ENCODE results near the gene ADCY4. TPM values are rescaled to one million over a fixed set of nuclear protein-coding genes. Genes with fewer than 3 reads are reported as not detected.

The ADCY4 gene
- total RNA-seq, 1 experiment from 2014 or later, result 1.1 TPM

DNA sequence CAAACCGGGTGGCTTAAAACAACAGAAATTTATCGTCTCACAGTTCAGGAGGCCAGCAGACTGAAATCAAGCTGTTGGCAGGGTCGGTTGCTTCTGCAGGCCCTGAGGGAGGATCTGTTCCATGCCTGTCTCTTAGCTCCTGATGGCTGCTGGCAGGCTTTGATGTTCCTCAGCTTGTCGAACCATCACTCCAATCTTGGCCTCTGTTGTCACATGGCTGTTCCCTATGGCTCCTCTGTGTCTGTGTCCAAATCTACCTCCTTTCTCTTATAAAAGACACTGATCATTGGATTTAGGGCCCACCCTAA is 47.1 kb upstream of the ADCY4 start:
- no peaks in the 10 kb centered on the region for H3K9me3 Mint-ChIP-seq
- peaks cover 23% of the 10 kb centered on the region for H3K4me1 Mint-ChIP-seq
- DNase-seq (ENCODE audit: low spot score) (no peak), ATAC-seq (no peak)
- H3K27ac Mint-ChIP-seq, result no peak overlapping the region
- POLR2A ChIA-PET, result no interaction called here
- no peak for TF ChIP-seq RELA (CRISPR knock-in tag; IDR thresholded peaks at IDR 0.05; ENCODE audit: borderline replicate concordance)
- TF ChIP-seq ZNF121 (CRISPR knock-in tag; IDR thresholded peaks at IDR 0.05), result no peak
- TF ChIP-seq, protein P1, sequence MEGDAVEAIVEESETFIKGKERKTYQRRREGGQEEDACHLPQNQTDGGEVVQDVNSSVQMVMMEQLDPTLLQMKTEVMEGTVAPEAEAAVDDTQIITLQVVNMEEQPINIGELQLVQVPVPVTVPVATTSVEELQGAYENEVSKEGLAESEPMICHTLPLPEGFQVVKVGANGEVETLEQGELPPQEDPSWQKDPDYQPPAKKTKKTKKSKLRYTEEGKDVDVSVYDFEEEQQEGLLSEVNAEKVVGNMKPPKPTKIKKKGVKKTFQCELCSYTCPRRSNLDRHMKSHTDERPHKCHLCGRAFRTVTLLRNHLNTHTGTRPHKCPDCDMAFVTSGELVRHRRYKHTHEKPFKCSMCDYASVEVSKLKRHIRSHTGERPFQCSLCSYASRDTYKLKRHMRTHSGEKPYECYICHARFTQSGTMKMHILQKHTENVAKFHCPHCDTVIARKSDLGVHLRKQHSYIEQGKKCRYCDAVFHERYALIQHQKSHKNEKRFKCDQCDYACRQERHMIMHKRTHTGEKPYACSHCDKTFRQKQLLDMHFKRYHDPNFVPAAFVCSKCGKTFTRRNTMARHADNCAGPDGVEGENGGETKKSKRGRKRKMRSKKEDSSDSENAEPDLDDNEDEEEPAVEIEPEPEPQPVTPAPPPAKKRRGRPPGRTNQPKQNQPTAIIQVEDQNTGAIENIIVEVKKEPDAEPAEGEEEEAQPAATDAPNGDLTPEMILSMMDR (IDR thresholded peaks at IDR 0.05), result no peak
- no peak for TF ChIP-seq HMGA2 (CRISPR knock-in tag; IDR thresholded peaks at IDR 0.05)
- TF ChIP-seq ZNF232 (CRISPR knock-in tag; IDR thresholded peaks at IDR 0.05), result no peak
- no peak for TF ChIP-seq PRRX2 (CRISPR knock-in tag; IDR thresholded peaks at IDR 0.05)
- TF ChIP-seq, protein P2, sequence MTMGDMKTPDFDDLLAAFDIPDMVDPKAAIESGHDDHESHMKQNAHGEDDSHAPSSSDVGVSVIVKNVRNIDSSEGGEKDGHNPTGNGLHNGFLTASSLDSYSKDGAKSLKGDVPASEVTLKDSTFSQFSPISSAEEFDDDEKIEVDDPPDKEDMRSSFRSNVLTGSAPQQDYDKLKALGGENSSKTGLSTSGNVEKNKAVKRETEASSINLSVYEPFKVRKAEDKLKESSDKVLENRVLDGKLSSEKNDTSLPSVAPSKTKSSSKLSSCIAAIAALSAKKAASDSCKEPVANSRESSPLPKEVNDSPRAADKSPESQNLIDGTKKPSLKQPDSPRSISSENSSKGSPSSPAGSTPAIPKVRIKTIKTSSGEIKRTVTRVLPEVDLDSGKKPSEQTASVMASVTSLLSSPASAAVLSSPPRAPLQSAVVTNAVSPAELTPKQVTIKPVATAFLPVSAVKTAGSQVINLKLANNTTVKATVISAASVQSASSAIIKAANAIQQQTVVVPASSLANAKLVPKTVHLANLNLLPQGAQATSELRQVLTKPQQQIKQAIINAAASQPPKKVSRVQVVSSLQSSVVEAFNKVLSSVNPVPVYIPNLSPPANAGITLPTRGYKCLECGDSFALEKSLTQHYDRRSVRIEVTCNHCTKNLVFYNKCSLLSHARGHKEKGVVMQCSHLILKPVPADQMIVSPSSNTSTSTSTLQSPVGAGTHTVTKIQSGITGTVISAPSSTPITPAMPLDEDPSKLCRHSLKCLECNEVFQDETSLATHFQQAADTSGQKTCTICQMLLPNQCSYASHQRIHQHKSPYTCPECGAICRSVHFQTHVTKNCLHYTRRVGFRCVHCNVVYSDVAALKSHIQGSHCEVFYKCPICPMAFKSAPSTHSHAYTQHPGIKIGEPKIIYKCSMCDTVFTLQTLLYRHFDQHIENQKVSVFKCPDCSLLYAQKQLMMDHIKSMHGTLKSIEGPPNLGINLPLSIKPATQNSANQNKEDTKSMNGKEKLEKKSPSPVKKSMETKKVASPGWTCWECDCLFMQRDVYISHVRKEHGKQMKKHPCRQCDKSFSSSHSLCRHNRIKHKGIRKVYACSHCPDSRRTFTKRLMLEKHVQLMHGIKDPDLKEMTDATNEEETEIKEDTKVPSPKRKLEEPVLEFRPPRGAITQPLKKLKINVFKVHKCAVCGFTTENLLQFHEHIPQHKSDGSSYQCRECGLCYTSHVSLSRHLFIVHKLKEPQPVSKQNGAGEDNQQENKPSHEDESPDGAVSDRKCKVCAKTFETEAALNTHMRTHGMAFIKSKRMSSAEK (CRISPR knock-in tag; IDR thresholded peaks at IDR 0.05; ENCODE audit: borderline replicate concordance), result no peak
- TF ChIP-seq SMAD4 (CRISPR knock-in tag; IDR thresholded peaks at IDR 0.05), result no peak
- TF ChIP-seq, protein P3, sequence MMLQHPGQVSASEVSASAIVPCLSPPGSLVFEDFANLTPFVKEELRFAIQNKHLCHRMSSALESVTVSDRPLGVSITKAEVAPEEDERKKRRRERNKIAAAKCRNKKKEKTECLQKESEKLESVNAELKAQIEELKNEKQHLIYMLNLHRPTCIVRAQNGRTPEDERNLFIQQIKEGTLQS (CRISPR knock-in tag; conservative IDR thresholded peaks at IDR 0.05), result no peak
- TF ChIP-seq, protein P4, sequence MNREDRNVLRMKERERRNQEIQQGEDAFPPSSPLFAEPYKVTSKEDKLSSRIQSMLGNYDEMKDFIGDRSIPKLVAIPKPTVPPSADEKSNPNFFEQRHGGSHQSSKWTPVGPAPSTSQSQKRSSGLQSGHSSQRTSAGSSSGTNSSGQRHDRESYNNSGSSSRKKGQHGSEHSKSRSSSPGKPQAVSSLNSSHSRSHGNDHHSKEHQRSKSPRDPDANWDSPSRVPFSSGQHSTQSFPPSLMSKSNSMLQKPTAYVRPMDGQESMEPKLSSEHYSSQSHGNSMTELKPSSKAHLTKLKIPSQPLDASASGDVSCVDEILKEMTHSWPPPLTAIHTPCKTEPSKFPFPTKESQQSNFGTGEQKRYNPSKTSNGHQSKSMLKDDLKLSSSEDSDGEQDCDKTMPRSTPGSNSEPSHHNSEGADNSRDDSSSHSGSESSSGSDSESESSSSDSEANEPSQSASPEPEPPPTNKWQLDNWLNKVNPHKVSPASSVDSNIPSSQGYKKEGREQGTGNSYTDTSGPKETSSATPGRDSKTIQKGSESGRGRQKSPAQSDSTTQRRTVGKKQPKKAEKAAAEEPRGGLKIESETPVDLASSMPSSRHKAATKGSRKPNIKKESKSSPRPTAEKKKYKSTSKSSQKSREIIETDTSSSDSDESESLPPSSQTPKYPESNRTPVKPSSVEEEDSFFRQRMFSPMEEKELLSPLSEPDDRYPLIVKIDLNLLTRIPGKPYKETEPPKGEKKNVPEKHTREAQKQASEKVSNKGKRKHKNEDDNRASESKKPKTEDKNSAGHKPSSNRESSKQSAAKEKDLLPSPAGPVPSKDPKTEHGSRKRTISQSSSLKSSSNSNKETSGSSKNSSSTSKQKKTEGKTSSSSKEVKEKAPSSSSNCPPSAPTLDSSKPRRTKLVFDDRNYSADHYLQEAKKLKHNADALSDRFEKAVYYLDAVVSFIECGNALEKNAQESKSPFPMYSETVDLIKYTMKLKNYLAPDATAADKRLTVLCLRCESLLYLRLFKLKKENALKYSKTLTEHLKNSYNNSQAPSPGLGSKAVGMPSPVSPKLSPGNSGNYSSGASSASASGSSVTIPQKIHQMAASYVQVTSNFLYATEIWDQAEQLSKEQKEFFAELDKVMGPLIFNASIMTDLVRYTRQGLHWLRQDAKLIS (CRISPR knock-in tag; IDR thresholded peaks at IDR 0.05; ENCODE audit: borderline replicate concordance), result no peak
- TF ChIP-seq, protein P5, sequence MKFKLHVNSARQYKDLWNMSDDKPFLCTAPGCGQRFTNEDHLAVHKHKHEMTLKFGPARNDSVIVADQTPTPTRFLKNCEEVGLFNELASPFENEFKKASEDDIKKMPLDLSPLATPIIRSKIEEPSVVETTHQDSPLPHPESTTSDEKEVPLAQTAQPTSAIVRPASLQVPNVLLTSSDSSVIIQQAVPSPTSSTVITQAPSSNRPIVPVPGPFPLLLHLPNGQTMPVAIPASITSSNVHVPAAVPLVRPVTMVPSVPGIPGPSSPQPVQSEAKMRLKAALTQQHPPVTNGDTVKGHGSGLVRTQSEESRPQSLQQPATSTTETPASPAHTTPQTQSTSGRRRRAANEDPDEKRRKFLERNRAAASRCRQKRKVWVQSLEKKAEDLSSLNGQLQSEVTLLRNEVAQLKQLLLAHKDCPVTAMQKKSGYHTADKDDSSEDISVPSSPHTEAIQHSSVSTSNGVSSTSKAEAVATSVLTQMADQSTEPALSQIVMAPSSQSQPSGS (CRISPR knock-in tag; IDR thresholded peaks at IDR 0.05; ENCODE audit: borderline replicate concordance, low read depth), result no peak
- no peak for TF ChIP-seq SP1 (CRISPR knock-in tag; conservative IDR thresholded peaks at IDR 0.05)
- no peak for TF ChIP-seq ATF1 (CRISPR knock-in tag; IDR thresholded peaks at IDR 0.05)
- TF ChIP-seq NR1H2 (CRISPR knock-in tag; IDR thresholded peaks at IDR 0.05), result no peak
- TF ChIP-seq, protein P6, sequence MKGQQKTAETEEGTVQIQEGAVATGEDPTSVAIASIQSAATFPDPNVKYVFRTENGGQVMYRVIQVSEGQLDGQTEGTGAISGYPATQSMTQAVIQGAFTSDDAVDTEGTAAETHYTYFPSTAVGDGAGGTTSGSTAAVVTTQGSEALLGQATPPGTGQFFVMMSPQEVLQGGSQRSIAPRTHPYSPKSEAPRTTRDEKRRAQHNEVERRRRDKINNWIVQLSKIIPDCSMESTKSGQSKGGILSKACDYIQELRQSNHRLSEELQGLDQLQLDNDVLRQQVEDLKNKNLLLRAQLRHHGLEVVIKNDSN (CRISPR knock-in tag; IDR thresholded peaks at IDR 0.05), result no peak
- no peak for TF ChIP-seq CREM (CRISPR knock-in tag; IDR thresholded peaks at IDR 0.05)
- no peak for TF ChIP-seq SMAD3 (CRISPR knock-in tag; IDR thresholded peaks at IDR 0.05; ENCODE audit: borderline replicate concordance)
- no peak for TF ChIP-seq NFE2L1 (CRISPR knock-in tag; IDR thresholded peaks at IDR 0.05)
- TF ChIP-seq NFYB (CRISPR knock-in tag; conservative IDR thresholded peaks at IDR 0.05; ENCODE audit: low read depth), result no peak
- no peak overlapping the region for H3K4me3 Mint-ChIP-seq
- H3K36me3 Mint-ChIP-seq, result no peaks in the 10 kb centered on the region
- CTCF ChIA-PET, result interaction anchor here (1.0 to 1.2 kb wide), 3 partner anchors 16 to 50 kb away, joined by 3 to 7 read pairs (median 4); partner anchors contain the start of gene KHNYN
- no peaks in the 10 kb centered on the region; the same call in 1 of the 2 replicates for H3K27me3 Mint-ChIP-seq (ENCODE audit: low read depth)

Data from WTC11 (cell line).